SKM-1 treated with dmso at 0.1 percent for 144 hours (cell line): ENCODE results near the gene PRKN.

ENCODE experiments used
- DNase-seq: peaks from one replicate; lab custom pipeline; 2025; ENCODE audit not compliant: unreplicated experiment; lab: John Stamatoyannopoulos, UW

PRKN gene

DNA sequence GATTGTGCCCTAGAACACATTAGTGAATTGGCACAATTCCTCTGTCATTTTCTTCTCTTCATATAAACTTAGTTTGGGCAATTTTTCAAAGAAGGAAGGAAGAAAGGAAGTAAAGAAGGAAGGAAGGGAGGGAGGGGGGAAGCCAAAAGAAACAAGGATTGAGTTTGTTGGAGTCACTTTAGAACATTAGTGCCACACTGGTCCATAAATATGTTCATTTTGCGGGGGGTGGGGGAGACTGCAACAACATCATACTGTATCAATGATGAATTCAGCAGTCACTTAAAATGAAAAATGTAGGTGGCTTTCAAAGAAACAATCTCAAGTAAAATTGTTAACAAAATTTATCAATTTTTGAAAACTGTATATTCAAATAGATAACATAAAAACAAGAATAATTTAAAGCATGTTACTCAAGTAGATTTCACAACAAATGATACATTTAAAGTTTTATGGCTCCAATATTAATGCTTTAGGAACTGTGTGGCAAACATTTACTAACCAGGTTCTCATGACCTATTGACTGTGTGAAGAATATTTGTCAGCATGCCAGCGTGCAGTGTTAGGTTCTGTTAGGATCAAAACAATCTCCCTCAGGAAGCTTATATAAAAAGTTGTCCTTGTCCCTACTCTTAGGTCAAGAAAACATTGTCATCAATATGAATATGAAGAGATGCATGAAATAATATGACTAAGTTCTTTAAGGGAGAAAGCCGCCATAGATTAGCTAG, 1245.6 kb downstream of the PRKN start:
- no peak for DNase-seq

DNA sequence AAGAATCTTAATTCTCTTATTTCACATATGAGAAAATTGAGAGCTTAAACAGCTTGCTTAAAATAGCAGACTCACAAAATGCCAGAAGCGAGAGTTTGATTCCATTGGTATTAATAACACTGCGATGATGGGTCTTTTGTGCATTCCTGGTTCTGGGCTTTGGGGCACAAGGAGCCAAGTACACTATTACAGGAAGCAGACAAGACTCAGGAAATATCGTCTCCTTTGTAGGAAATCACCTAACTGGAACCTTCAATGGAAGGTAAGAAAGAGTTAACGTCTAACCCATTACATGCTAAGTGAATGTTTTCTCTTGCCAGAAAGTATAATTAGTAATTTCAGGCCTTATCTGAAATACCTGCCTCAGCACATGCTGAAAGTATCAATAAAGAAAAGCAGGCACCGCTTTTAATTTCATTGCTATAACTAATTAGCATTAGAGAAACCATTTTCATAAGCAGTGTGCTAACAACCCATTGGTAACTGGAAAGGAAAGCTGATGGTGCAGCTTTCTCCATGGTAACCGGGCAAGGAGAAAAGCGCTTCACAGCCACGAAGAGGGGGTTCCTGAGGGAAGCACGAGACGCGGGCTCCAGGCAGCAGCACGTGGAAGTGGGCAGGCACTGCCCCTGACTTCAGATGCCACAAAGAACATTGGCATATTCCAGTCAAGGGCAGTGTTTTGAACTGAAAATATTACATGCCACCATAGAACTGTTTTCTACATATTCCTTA, 1247.0 kb downstream of the PRKN start:
- DNase-seq = no peak

DNA sequence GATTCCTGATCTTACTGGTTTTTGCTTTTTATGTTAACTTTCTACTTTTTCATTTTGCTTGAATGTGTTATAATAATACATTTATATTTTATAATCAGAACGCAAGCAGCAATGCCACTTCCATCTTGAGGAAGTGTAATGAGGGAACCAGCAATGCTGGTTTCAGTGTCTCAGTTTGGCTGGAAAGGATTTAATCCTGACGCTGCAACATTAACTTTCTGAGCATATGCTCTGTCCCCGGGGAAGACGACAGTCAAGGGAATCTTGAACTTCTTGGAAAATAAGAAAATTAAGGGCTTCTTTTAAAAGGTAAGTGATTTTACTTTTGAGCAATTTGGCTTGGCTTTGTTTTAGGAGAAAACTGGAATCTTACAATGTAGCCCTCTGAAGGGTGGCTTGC, 1248.2 kb downstream of the PRKN start:
- DNase-seq = no peak

DNA sequence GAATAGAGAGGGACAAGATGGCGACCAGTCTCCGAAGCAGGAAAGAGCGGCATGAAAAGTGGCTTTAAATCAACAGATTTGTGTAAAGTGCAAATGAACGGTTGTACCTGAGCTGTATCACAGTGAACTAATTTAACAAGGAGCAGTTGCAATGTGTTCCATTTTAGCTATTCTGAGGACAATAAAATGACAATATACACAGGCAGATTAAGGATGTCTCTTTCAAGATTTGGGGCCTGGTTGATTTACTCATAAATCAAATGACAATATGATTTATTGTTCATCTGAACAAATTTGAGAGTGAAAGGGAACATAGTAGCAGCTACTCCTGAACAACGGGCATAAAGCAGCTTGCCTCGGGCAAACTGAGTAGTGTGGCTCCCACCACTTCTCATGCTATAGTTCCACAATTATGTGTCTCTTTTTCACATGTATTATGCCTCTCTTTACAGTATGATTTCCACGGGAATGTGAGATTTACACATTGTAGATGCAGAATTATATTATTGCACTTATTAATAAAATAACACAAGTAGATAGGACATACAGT, 1249.6 kb downstream of the PRKN start:
- DNase-seq = no peak

- DNase-seq = no peak
Observed at GRCh38 chr6:161476711-161477110, 1250.9 kb downstream of the PRKN start.

GRCh38 chr6:161465403-161465802, 1262.2 kb downstream of the PRKN start:
- no peak for DNase-seq

- DNase-seq = no peak
Observed at GRCh38 chr6:161463071-161463470, 1264.5 kb downstream of the PRKN start.

- no peak for DNase-seq
Observed at GRCh38 chr6:161462148-161462547, 1265.4 kb downstream of the PRKN start.

- no peak for DNase-seq
Observed at GRCh38 chr6:161459008-161459615, 1268.5 kb downstream of the PRKN start.

DNA sequence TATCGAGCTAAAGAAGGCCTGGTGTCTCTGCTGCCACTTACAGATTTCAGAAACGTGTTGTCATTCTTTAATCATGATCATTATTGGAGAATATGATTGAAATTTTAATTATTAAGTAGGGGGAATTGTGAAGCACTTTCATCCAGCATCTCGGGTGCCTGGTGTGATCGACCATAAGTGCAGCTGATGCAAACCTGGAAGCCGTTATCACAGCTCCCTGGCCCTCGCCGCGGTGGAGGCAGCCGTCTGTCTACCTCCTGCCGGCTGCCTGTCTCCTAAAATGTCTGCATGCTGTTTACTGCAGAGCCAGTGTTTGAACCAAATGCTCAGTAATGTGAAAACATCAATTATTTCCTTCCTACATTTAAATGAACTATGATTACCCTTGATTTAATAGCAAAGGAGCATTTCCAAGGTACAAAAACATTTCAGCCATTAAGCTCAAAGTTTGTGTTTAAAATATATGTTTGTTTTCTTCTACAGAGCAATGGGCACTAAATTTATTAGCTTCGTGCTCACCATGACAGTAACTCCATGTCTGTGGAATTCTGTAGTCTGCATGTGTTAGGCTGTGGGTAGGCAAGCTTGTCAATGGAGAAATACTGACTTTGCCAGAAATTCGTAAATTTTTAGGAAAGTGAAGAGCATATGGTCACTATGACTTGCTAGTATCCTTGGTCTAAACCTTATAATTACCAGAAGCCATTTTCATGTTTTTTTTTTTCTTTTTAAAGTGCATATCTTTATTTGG, 1269.2 kb downstream of the PRKN start:
- DNase-seq = no peak

GRCh38 chr6:161455848-161456247, 1271.7 kb downstream of the PRKN start:
- DNase-seq = no peak

DNA sequence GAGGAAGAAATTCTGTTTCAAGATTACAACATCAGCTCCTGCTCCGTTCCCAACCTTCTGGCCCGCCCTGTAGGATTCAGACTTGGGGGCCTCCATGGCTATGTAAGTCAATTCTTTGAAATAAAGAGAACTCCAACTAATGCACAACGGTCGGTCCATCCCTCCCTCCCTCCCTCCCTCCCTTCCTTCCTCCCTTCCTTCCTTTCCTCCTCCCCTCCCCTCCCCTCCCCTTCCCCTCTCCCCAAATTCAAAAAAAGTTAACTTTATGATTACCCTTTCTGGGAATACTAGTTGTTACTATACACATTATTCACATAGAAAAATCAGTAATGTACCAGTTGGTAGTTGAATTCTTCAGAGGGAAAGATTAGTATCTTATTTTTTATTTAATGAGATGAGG, 1274.0 kb downstream of the PRKN start:
- DNase-seq = no peak

DNA sequence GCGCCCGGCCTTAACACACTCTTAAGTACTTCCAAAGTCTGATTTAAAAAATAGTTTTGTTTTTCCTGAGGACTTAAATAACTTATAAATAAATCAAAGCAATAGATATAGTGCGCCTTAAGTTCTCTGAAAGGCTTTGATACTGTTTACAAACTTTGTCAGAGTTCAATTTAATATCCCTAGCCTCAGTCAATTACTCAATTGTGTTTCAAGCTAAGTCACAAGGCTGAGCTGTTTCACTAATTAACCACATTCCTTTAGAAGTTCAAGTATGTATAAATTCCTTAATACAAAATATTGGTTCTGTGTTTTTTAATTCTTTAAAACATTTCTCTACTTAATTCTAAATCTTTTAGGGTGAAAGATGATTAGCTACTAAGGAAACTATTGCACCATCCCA, 1275.3 kb downstream of the PRKN start:
- DNase-seq = no peak

- DNase-seq = no peak
Observed at GRCh38 chr6:161449521-161449920, 1278.0 kb downstream of the PRKN start.

GRCh38 chr6:161446949-161447348, 1280.6 kb downstream of the PRKN start:
- no peak for DNase-seq

GRCh38 chr6:161446296-161446925, 1281.2 kb downstream of the PRKN start:
- DNase-seq = no peak

- no peak for DNase-seq
Observed at GRCh38 chr6:161445021-161445799, 1282.4 kb downstream of the PRKN start.

DNA sequence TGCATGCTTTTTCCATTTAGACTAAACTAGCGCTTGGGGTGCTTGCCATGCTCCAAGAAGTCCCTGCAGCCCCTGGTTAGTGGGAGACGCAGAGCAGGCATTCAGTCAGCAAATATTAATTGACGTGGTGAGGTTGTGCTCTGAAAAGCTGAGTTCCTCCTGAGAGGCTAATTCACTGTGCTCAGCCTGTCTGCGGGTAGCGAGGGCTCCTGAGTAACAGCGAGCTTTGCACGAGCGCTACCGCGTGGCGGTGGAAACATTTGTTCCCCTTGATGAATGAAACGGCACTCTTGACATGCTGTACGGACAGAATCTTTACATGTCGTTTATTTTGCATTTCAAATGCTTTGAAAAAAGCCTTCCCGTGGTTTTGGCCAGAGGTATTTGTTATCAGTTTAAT, 1283.1 kb downstream of the PRKN start:
- no peak for DNase-seq

GRCh38 chr6:161443848-161444247, 1283.7 kb downstream of the PRKN start:
- no peak for DNase-seq

DNA sequence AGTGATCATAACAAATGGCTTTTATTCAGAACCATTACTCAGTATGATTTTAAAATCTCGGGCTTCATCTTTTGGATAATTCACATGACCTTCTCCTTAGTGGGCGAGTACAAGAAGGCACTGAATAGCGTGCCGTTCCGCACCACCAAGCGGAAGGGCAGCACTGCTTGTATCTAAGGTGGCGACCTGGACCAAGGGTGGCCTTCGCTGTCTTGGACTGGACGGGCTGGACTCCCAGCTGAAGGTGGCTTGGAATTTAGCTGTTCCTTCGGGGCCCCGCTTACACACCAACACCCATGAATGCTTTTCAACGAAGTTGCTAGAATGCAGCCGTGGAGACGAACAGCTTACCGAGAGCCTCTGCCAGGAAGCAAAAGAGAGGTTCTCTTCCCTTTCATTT, 1285.1 kb downstream of the PRKN start:
- DNase-seq = no peak
